GM18517 (cell line): ENCODE measurements around the gene RASAL2.
"Not testable (repeated sequence)": the region's sequence is repeated elsewhere in the genome, so short reads cannot be mapped to it uniquely, and the experiment has no call there.

Experiments
- ATAC-seq: cut with Tn5 transposase; IDR thresholded peaks from one replicate; pipeline ENCODE4 v1.9.1; 2021; ENCODE audit warnings: mild to moderate bottlenecking, moderate library complexity; ENCODE audit not compliant: unreplicated experiment

RASAL2 gene

DNA sequence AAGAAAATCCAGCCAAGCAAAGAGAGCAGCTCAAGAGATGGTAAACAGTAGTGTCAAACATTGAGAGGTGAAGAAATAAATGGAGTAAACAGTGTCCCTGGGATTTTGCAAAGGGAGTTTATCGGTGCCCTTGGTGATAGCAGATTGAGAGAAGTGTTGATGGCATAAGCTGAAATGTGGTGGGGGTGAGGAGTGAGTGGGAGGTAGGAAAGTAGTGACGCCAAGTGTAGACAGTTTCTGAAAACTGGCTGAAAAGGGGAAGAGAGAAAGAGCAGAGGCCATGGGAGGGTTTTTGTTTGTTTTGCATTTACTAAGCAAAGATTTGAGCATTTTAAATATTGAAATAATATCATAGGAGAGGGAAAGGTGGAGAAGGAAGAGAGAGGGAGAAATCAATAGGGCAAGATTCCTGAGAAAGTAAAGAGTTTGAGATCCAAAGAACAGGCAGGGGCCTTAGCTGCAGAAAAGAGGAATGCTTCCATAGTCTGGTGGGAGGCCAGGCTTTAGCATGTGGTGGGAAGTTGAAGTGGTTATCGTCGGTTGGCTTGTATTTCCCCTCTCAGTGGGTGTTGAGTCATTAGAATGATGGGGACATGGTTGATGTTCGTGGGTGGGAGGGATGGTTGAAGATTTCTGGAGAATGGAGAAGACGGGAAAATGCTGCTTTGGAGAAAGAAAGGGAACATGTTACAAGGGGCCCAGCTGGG is 26.8 kb upstream of the RASAL2 start:
- peak; percentile 99 for ATAC-seq

DNA sequence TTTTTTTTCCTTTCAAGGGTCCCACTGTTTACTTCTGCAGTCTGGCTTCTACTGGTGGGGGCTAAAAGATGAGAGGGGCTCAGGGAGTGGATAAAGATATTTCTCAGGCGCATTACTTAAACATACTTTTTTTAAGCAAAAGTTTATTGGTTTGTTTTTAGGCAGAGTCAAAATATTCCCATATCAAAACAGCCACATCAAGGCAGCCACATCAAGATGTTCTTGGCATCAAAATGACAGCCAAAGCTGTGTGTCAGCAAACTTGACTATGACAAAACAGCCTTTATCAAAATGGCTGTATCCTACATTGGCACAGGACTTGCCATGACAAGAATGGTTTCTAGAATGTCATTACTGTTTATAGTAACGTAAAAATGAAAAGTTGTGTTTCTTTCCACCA is 22.1 kb upstream of the RASAL2 start:
- no peak for ATAC-seq

DNA sequence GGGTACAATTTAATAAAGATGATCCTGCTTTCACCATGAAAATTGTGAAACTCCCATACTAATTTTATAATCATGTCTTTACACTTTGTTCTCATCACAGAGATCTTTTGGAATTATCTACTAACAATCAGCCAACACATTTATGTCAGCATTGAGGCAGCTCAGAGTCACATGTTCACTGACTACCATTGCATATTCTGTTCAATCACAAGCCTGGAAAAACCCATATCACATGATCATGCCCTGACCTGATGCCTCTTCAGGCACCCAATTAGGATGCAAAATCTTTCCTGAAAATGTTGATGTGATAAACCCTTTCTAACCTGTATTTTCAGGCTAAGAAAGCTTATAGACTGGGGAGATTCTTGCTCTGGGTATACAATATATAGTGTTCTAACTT is 21.6 kb upstream of the RASAL2 start:
- ATAC-seq, result no peak

DNA sequence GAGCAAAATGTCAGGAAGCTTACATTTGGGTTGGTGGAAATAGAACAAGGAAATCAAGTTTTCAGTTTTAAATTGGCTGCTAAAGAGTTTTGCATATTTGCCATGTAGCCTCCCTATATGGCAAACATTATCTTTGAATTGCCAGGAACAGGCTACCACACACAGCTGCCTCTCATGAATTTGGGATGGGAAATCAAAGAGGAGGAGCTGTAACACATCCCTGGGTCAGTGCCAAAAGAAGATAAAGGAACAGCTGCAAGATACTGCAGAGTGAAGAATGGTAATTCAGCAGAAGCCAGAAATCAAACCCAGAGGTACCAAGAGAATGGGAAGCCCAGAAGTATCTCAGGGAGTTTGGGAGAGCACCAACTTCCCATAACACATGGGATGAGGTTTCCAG is 18.6 kb upstream of the RASAL2 start:
- ATAC-seq, result no peak

DNA sequence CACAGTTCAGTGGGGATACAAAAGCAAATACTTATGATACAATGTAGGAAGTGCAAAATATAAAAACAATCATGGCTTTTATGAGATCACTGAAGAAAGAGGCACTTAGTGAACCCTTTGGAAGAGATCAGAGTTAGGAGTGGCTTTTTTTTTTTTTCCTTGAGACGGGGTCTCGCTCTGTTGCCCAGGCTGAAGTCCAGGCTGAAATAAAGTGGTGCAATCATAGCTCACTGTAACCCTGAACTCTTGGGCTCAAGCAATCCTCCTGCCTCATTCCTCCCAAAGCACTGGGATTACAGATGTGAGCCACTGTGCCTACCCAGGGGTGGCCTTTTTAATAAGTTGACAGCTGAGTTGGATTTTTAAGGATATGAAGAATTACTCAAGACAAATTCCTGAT is 17.3 kb upstream of the RASAL2 start:
- no peak for ATAC-seq

DNA sequence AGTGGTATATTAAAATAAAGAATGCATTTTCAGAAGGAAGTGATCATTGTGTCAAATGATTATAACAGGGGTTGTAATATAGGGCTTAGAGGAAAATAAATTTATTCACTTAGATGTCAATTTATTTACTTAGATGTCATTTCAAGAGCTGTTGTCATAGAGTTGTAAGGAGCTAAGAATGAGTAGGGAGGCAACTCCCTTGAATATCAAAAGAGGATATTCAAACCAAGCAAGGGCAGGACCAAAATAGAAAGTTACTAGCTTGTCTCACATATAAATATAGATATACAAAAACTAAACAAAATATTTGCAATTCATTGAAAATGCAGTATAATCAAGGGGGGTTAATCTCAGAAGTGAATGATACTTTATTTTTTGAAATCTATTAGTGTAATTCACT is 16.0 kb upstream of the RASAL2 start:
- ATAC-seq, result no peak

DNA sequence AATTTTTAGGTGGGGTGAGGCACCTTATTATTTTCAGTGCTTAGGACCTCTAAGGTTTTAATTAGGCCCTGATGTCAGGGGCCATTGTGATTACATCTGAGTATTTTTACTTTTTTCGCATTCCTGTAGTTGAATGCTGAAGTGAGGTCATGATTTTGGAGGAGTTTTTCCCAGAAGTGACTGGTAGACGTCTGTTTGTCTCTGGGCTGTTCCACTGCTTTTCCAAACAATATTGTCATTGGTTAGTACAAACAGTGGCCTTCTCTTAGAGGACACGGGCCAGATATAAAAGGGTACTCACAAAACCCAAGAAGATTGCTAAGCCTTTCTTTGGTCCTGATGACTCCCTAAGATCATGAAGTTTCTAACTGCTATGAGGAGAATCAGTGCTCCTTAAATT is 7.6 kb upstream of the RASAL2 start:
- ATAC-seq, result no peak

DNA sequence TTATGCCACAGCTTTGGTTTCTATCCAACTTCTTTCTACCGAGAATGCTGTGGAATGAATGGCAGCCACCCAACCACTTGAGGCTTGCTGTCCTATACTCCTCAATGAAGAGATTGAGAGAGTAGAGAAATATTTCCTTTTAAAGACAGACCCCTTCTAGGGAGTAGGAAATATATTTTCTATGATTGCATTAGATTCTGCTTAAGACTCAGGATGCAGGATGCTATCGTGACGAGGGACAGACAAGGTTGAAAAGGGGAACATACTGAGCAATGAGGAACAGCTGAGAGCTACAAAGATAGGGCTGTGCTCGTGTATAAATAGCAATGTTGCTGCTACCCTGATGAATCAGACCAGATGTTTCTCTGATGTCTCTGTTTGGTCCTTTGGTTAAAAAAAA is 7.1 kb upstream of the RASAL2 start:
- ATAC-seq, result no peak

DNA sequence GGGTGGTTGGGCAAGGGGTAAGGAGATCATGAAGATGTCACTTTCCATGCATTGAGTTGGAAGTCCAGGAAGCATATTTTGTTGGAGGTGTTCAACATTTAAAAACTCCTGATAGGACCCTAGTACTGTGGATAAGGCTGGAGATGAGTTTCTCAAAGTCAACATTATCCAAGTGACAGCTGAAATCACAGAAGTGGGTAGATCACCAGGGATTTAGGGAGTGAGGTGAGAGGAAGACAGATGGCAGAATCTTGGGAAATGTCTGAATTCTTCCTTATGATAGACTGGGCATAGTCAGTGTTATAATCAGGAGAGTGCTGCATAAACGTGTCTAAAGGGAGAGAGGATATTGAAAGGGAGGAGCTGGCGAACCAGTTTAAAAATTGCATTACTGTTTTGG is 5.3 kb upstream of the RASAL2 start:
- no peak for ATAC-seq

DNA sequence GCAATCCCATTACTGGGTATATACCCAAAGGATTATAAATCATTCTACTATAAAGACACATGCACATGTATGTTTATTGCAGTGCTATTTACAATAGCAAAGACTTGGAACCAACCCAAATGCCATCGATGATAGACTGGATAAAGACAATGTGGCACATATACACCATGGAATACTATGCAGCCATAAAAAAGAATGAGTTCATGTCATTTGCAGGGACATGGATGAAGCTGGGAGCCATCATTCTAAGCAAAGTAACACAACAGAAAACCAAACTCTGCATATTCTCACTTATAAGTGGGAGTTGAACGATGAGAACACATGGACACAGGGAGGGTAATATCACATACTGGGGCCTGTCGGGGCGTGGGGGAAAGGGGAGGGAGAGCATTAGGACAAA is 2.5 kb upstream of the RASAL2 start:
- not testable (repeated sequence) for ATAC-seq

DNA sequence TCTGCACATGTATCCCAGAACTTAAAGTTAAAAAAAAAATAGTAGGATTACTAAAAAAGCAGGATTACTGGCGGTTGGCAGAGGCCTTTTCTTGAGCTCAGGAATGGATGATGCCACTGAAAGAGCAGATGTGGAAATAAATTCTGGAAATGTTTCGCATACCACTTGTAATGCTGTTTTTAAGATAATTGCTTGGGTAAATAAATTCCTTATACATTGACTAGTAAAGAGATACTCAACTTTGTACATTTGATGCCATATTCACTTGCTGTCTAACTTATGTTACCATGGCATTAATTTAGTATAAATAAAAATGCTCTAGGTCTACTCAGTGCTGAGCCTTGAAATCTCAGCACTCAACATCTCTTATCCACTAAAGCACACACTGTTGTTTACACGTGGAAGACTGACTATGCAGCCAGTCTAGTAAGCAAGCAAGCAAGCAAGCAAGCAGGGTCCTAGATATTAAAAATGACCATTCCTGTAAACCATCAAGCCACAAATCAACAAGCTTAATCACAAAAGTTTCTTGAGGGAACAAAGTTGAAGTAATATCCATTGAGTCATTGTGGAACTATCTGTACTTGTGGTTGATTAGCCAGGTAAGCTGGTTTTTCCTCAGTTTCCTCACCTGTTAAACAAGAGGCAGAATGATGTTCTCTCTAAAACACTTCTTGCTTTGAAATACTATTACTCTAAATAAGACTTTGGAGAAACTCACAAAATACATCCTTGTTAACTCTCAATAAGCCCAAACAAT is 1.7 kb upstream of the RASAL2 start:
- ATAC-seq, result no peak

DNA sequence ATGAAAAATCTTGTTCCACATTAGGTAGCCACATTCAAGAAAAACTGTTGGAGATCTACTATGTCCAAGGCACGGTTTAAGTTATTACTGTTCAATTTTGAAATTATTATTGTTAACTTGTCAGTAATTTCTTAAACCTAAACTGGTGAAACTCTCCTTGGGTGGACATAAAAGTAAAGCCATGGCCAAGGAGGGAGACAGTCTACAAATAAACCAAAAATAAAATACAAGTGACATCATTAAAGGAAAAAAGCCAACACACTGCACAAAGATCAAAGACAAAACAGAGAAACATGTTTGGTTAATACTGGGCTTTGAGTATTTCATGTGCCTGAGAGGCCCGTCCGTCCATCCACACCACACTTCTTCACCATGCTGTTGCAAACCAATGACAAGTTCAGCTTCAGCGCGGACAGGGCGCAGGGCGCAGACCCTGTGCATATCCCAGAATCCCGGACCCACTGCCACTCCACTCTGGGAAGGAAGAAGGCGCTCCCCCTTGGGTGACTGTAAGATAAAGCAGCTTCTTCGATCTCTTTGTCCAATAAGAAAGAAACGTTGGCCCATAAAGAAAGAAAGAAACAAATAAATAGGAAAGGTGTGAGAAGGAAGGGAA is 918 bp upstream of the RASAL2 start:
- no peak for ATAC-seq

DNA sequence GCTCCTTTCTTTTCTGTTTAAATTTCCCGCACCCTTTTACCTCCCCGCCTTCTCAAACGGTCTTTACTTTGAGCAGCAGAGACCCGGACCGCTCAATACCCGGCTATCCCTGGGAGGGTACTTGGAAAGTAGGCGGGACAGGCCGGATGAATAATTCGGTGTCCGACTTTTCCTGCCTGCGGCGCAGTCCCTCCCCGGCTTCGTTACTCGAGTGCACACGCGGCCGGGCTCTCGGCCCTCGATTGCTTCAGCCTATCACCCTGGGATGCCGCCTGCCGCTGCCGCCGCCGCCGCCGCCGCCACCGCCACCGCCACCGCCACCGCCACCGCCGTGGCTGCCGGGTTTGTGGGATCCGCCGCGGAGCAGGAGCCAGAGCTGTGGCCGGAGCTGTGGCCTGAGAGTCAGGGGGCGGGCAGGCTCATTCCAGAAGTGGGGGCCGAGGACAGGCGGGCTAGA is 382 bp upstream of the RASAL2 start:
- ATAC-seq, result peak; percentile 79

DNA sequence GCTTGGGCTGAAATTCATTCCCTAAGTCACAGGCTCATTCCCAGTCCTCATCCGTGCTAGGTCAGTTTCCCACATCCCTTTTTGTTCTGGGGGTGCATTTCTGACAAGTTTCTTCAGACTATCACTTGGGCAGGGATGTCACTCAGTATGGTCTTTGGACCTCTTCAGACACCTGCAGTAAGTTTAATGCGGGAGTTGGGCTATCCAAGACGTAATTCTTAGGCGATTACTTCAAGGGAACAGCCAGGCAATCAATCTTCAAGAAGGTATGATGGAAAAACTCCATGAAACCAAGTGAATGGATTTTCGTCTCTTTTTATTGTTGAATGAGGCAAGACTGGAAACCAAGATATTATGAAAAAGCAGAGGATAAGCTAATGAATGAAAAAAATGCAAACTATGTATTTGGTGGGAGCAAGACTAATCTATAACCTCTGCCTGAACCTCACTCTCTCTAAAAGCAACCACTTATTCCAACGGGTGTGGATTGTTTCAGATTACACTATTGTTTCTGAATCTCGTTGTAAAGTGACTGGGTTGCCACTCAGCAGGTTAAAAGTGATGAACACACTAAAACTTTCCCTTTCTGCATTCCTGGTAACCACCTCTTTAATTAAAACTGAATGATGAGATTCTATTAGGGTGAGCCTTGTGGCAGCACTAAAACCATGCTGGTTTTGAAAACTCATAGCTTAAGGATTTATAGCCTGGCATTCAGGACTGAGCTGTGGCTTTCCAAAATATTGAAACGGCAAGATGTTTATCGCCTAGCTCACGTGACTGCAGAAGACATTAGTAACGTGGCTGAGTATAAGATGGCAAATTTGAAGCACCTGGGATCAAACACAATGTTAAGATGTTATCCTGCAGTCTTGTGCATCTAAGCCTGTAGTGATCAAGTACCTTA is 1.1 kb downstream of the RASAL2 start:
- no peak for ATAC-seq

DNA sequence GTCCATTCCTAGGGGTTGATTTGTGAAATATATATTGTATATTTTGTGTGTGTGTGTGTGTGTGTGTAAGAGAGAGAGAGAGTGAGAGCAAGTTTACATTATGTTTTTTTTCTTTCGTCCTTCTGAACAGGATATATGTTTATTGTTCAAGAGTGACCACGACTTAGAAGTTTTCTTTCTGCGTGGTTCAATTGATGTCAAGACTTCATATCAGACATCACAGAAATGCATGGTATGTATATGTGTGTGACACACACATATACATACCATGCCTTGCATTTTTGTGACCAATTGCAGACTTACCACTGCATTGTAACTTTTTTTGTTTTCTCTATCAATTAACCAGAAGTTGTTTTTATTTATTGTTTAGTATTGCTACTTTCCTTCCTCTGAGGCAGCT is 2.5 kb downstream of the RASAL2 start:
- no peak for ATAC-seq

DNA sequence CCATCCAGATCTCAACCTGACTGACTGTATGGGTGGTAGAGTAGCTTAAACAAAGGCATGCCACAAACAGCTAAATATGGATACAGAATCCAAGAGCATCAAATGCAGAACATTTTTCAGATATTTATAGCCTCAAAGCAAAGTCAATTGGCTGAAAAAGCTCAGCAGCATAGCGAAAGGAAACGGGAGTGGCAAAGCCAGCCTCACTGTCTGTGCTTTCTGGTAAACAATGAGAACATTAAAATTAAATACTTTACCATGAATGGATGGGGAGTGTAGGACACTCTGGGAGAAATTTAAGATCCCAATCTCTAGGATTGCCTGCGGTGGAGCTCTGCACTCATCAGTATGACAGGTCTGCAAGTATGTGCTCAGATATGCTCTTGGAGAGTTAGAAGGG is 4.4 kb downstream of the RASAL2 start:
- ATAC-seq, result no peak

DNA sequence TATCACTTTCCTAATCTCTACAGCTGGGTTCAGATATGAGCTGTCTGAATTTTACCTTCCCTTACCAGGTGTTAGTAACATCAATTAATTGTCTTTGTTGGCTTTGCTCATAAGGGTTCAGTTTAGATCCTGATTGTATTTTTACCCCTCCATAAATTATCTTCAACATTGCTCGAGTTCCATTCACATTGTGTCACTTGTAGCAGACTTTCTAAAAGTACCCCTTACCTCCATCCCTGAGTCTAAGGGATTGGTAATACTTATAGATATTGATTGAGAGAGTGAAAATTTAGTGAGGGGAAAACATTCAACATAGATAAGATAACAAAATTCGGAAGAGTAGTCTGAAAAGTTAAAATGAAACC is 7.3 kb downstream of the RASAL2 start:
- ATAC-seq, result no peak

DNA sequence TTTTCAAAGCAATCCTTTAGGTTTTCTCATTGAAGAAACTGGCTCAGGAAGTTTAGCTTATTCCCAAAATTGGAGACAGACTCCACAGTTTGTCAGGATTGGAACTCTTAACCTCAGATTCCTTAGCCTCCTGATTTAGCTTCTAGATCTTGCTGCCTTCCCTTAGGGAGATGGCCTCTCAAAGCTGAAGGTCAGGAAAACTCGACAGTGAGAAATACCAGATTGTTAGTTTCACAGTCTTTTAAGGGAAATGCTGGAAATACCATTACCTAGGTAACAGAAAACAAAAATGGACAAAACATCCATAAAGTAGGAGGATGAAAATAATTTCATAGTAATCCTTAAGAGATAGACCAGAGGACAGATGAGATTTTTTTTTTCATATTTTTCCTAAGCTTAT is 7.8 kb downstream of the RASAL2 start:
- ATAC-seq, result no peak

DNA sequence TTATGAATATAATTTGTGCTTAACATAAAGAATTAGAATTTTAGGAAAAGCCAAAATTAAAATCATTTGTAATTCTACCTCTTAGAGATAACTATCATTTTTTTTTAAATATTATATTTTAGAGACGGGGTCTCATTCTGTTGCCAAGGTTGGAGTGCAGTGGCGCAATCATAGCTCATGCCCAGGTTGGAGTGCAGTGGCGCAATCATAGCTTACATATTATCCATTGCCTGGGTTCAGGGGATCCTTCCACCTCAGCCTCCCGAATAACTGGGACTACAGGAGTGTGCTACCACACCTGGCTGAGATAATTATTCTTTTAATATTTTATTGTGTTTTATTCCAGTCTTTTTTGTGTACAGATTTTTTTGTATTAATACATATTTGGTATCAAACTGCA is 8.3 kb downstream of the RASAL2 start:
- ATAC-seq, result no peak

DNA sequence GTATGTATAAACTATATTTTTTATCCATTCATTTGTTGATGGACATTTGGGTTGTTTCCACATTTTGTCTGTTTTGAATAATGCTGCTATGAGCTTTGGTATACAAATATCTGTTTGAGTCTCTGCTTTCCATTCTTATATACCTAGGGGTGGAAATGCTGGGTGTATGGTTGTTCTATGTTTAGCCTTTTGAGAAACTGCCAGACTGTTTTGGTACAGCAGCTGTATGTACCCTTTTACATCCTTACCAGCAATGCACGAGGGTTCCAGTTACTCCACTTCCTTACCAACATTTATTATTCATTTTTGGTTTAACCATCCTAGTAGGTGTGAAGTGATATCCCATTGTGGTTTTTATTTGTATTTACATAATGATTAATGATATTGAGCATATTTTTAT is 13.9 kb downstream of the RASAL2 start:
- ATAC-seq, result no peak
